ENCODE results near the gene DNAJB11.

- TF ChIP-seq GABPA (IDR thresholded peaks at IDR 0.05; ENCODE audit: low read depth) (no peak), CTCF (IDR thresholded peaks at IDR 0.05; ENCODE audit: insufficient read depth, low read length) (no peak), POLR2AphosphoS5 (IDR thresholded peaks at IDR 0.05; ENCODE audit: low read depth) (no peak), SPI1 (IDR thresholded peaks at IDR 0.05; ENCODE audit: borderline replicate concordance, low read depth) (no peak)
These were observed 29.3 kb downstream of the DNAJB11 start for GRCh38 chr3:186599785-186600166.

Data from HL-60 (cell line).